GM10248 (cell line): ENCODE results near the gene CCT7.

Source experiments
- CTCF ChIA-PET: fragments of 300-600 bp; sonication (Branson Sonifier 250); formaldehyde crosslinking; extraction: SDS; loops from one replicate; lab custom pipeline; 2021; ENCODE audit warnings: antibody characterized with exemption; lab: Yijun Ruan, JAX
- POLR2A ChIA-PET: fragments of 350-650 bp; sonication (Branson Sonifier 250); formaldehyde crosslinking; extraction: SDS; loops from one replicate; lab custom pipeline; 2020; ENCODE audit warnings: antibody characterized with exemption; lab: Yijun Ruan, JAX
- DNase-seq: peaks from one replicate; pipeline ENCODE4 v3.0.0; 2012; ENCODE audit errors: extremely low spot score
- TF ChIP-seq, protein P1 (sequence below): IDR thresholded peaks from 2 replicates; pipeline ENCODE4 v1.5.1; 2012; ENCODE audit warnings: mild to moderate bottlenecking, low read depth; ENCODE audit errors: extremely low read depth, missing control alignments, control extremely low read depth

The CCT7 gene

DNA sequence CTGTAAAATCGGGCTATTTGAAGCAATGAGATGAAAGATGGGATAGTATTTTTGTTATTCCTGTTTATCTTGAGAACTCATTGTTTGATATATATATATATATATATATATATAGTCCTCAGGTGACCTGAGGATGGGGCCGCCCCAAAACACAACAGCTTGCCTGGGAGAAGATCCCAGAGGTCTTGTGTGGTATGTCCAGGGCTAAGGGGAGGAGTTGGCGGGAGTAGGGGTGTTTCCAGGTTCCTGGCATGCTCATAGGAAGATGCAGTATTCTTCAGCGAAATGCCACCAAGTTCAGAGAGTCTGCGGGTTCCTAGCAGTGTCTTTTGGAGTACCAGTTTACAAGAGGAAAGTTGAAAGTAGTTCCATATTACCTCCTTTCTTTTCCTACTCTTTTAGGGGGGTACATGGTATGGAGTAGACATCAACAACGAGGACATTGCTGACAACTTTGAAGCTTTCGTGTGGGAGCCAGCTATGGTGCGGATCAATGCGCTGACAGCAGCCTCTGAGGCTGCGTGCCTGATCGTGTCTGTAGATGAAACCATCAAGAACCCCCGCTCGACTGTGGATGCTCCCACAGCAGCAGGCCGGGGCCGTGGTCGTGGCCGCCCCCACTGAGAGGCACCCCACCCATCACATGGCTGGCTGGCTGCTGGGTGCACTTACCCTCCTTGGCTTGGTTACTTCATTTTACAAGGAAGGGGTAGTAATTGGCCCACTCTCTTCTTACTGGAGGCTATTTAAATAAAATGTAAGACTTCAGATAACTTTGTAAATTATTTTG, 18.3 kb downstream of the CCT7 start:
- ChIA-PET POLR2A (no interaction called here), CTCF (interaction anchor here (1.2 to 2.4 kb wide), 3 partner anchors 14 to 38 kb away, joined by 3 to 7 read pairs (median 3); no protein-coding TSS in a partner anchor)
- DNase-seq, result no peak

DNA sequence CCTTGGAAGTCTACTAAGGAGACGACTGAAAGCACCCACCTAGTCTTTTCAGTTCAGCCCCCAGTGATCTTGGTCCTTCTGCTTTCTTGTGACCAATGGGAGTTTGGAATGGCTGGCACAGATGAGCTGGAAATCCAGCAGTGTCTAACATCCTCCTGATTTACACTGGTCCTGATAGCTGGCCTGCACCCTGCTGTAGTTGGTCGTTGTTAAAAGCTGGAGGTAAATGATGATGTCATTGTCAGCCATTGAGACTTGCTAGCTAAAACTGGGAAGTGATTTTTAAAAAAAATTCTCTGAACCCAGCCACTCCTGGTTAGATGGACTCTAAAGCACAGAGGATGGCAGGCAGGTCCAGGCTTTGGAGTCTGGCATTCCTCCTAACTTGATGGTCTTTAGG, 19.3 kb downstream of the CCT7 start:
- TF ChIP-seq, protein P1, sequence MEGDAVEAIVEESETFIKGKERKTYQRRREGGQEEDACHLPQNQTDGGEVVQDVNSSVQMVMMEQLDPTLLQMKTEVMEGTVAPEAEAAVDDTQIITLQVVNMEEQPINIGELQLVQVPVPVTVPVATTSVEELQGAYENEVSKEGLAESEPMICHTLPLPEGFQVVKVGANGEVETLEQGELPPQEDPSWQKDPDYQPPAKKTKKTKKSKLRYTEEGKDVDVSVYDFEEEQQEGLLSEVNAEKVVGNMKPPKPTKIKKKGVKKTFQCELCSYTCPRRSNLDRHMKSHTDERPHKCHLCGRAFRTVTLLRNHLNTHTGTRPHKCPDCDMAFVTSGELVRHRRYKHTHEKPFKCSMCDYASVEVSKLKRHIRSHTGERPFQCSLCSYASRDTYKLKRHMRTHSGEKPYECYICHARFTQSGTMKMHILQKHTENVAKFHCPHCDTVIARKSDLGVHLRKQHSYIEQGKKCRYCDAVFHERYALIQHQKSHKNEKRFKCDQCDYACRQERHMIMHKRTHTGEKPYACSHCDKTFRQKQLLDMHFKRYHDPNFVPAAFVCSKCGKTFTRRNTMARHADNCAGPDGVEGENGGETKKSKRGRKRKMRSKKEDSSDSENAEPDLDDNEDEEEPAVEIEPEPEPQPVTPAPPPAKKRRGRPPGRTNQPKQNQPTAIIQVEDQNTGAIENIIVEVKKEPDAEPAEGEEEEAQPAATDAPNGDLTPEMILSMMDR, result no peak
- no peak for DNase-seq
- ChIA-PET CTCF (interaction anchor here (1.6 to 3.2 kb wide), 3 partner anchors 15 to 37 kb away, joined by 3 to 17 read pairs (median 7); no protein-coding TSS in a partner anchor), POLR2A (no interaction called here)

More for the DNA sequence above, 18.3 kb downstream of the CCT7 start:
- TF ChIP-seq, protein P1, result no peak

DNA sequence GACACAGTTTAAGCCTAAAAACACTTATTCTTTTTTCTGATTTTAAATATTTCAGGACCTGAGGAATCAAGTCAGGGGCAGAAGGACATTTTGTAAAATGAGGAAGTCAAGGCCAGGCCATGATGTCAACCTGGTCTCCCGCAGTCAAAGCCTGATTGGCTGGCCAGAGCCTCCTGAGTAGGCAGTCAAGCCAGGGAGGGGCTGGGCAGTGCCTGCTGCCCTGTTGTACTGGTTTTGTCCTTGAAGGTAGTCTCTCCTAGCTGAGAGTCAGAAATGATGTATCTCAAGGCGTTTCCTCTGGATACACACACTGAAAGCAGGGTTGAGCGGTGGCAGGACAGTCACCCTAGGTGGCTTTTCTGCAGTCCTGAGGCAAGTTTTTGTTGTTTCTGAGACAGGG, 19.8 kb downstream of the CCT7 start:
- POLR2A ChIA-PET, result no interaction called here
- DNase-seq, result no peak
- CTCF ChIA-PET, result interaction anchor here (1.2 to 3.2 kb wide), 4 partner anchors 16 to 37 kb away, joined by 3 to 17 read pairs (median 5); partner anchors contain the start of gene PRADC1
- TF ChIP-seq, protein P1, result no peak

DNA sequence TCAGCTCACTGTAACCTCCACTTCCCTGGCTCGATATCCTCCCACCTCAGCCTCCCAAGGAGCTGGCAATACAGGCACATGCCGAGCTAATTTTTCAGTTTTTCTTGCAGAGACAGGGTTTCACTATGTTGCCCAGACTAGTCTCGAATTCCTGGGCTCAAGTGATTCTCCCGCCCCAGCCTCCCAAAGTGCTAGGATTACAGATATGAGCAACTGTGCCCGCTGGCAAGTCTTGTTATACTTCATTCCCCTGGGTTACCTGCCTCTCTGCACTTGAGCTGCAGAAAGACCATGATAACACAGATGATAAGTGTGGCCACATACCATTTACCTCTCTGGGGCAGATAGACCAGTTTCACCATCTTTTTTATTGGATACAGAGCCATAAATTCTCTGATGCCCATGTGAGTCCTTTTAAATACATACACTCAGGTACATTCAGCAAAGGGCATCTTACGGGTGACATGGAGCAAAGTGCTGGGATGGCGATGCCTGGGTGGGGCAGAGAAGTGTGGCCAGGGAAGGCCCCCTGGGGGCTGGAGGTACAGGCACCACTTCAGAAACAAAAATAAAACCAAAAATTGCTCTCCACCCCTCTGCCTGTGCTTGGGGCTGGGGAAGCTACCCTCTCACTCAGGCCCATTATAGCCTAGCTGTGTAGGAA, 20.4 kb downstream of the CCT7 start:
- TF ChIP-seq, protein P1, result no peak
- CTCF ChIA-PET, result interaction anchor here (1.2 to 3.2 kb wide), 3 partner anchors 16 to 36 kb away, joined by 3 to 17 read pairs (median 7); partner anchors contain the start of gene PRADC1
- POLR2A ChIA-PET, result interaction anchor here (0.5 to 1.0 kb wide), 2 partner anchors 10 to 475 kb away, joined by 3 to 4 read pairs; no protein-coding TSS in a partner anchor
- DNase-seq, result no peak

DNA sequence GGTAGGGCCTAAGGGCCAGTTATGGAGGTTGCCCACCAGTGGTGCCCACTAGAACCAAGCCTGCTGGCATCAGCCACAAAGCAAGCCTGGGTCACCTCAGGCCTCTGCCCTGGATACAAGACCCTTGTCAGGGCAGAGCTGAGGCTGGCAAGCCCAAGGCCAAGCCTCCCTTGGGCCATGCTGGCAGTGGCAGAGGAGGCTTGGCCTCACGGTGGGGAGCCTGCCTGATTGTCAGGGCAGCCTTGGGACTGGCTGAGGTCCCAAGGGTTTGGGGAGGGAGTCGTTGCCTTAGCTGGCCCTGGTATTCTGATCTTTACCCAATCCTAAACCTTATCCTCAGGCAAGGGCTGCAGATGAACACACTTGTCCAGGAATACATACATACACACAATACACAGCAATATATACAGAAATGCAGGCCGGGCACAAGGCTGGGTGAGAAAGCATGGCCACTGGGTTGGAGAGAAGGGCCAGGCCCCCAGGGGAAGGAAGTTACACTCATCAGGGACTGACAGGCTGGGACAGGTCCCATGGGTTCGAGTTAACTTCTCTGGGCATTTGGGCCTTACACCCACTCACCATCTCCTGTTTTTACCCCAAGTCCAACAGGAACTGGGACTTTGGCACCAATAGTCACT, 21.0 kb downstream of the CCT7 start:
- no peak for DNase-seq
- POLR2A ChIA-PET, result interaction anchor here (0.5 to 1.0 kb wide), 2 partner anchors 11 to 474 kb away, joined by 3 to 4 read pairs; no protein-coding TSS in a partner anchor
- TF ChIP-seq, protein P1, result no peak
- CTCF ChIA-PET, result interaction anchor here (1.2 to 3.2 kb wide), 3 partner anchors 17 to 35 kb away, joined by 3 to 17 read pairs (median 7); partner anchors contain the start of gene PRADC1
